ENCODE results near the gene SPRR5.

Gene SPRR5, protein sequence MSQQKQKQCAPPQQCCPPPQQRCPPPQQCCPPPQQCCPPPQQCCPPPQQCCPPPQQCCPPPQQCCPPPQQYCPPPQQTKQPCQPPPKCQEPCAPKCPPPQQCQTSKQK

DNA sequence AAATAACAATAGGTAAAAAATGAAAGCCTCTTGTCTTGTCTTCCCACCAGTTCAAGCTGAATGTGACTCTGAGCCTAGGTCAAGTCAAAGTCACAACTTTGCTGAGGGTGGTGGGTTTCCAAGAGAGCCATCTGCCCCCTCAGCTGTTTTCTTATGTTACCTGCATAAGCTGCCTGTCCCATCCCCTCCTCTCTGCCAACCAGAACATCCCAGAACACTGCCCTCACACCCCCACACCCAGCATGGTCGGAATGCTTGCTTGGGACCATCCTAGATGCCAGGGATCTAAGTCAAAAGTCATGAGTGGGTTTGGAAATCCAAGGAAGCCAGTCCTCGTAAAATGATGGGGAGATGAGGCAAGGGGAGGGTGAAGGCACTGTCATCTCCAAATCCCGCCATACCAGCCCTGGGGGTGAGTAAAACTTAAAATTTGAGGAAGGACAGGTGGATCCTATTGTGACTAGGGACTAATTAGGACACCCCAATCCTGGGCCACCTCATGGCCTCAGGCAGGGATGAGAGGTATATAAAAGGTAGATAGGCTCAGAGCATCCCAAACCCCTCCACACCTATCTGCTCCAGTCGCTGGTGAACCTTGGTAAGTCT, at the start of gene SPRR5:
Gene SPRR5 (plus strand): TSS at position 556 of the 606 bp plus-strand sequence. CDS start 1,349 bp downstream, outside the sequence.
- DNase-seq = no peak

DNA sequence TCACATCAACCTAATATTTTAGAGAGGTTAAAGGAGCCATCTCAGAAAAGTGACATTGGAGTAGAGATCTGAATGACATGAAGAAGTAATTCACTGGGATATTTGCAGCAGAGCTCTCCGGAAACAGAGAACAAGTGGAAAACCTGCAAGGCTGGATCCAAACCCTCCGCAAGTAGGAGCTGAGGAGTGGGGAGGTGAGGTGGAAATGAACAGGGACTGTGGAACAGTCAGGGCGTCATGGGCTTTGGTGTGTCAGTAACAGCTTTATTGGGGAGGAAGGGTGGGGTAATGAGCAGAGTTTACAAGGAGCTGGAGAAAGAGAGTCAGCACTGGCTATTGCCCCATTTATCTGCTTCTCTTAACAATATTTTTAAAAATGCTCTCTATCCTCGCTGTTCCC, 48.0 kb upstream of the SPRR5 start:
- DNase-seq = no peak

DNA sequence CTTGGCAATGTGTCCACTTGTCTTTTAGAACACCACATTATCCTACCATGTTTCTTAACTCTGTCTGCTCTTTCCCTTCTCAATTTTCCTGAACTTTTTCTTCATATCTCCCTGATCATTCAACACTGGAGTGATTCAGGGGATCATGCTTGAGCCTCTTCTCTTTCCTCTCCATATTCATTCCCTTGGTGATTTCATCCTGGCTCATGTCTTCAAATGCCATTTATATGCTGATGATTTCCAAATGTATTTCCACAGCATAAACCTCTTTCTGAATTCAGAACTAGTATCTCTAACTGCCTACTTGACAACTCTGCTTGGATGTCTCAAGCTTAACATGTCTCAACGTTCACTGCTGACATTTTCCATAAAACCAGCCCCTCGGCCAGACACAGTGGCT, 47.1 kb upstream of the SPRR5 start:
- no peak for DNase-seq

DNA sequence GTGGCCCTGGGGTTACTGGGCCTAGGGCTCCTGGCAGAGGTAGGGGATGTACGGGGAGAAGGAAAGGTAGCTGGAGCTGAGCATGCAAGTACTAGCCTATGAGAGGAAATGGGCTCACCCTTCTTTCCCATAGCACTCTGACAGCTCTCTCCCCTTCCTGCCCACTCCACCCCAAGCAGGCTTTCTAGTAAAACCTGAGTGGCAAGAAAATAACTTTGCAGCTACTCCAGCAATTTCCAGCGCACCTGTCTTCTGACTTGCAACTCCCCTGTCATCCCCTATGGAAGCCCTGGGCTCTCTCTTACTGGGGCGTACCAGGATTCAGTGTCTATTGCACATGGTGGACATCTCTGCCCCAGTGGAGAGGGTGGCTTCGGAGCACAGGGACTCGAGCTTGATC, 45.4 kb upstream of the SPRR5 start:
- no peak for DNase-seq

DNA sequence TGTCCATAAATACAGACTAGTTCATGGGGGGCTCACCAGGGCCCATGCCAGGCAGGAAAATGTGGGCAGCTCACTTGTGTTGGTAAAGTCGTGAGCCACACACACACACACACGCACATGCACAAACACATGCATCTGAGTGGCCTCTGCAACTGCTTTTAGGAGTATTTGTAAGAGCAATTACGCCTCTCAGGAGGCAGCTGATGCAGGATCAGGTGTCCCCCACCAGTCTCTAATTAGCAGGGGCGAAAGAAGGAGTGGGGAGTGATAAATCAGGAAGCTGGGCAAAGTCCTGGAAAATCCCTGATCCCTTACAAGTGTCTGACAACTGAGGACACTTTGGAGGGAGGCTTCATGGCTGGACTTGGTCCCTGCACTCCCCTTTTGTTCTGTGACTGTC, 44.4 kb upstream of the SPRR5 start:
- DNase-seq = no peak

DNA sequence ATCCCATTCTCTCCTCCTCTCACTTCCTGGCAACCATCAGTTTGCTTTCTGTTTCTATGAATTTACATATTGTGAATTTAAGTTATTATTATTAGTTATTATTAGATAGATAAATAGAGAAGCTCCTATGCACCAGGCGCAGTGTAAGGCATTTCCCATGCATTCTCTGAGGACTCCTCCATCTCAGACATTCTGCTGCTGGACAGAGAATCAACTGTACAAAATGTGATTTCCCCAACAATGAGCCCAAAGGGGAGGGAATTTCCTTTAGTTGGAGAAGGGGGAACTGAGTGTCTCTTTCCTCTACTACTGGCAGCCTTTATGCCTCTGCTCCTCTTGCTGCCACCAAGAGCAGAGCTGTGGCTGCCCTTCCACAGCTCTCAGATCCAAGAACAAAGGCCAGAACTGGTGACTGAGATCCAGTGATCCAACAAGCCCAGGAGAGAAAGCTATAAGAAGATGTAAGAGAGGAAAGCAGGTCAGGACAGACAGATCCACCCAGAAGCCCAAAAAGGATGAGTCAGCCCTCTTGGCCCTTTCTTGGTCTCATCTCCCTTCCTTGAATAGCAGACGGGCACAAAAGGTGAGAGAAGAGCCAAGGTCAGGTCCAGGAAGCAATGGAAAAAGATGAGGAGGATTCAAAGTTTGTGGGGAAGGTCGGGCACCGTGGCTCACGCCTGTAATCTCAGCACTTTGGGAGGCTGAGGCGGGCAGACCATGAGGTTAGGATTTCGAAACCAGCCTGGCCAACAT, 42.1 kb upstream of the SPRR5 start:
- no peak for DNase-seq

DNA sequence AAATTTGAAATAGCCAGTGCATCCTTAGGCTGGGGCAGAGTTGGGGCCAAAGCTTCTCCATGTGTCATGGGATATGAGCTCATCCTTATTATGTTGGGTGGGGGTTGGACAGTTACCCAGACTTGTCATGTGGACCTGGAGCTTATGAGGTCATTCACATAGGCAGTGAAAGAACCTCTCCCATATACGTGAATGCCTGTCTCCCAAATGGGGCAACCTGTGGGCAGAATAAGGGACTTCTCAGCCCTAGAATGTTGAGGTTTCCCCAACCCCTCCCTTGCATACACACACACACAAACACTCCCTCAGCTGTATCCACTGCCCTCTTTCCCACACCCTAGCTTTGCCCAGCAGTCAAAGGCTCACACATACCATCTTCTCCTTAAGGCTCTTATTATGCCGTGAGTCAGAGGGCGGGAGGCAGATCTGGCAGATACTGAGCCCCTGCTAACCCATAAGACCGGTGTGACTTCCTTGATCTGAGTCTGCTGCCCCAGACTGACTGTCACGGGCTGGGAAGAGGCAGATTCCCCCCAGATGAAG, 40.9 kb upstream of the SPRR5 start:
- DNase-seq = no peak

DNA sequence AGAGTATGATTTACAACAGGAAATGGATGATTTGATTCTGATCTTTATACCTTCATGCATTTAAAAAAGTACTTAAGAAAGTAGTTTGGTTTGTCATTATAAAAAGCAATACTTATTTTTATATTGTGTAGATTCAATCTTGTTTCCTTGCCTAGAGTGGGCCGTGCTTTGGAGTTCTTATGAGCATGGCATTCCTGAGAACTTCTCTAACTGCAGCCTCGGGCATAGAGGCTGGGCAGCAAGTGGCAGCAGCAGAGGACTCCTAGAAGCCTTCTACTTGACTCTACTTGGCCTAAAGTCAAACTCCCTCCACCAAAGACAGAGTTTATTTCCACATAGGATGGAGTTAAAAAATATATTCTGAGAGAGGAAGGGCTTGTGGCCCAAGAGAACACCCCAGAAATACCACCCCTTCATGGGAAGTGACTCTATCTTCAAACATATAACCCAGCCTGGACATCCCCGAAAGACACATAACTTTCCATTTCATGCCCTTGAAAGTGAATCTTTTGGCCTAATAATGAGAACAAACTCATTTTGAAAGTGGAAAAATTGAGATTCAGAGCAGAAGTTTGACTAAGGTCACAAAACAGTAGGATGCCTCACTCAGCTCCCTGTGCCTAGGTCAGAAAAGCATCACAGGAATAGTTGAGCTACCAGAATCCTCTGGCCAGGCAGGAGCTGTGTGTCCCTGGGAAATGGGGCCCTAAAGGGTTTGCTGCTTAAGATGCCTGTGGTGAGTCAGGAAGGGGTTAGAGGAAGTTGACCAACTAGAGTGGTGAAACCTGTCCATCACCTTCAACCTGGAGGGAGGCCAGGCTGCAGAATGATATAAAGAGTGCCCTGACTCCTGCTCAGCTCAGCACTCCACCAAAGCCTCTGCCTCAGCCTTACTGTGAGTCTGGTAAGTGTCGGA, 39.1 kb upstream of the SPRR5 start, which contains the start of gene IVL:
Gene IVL (plus strand): TSS at position 861 of the 916 bp plus-strand sequence. CDS start 1,252 bp downstream, outside the sequence.
- no peak for DNase-seq

DNA sequence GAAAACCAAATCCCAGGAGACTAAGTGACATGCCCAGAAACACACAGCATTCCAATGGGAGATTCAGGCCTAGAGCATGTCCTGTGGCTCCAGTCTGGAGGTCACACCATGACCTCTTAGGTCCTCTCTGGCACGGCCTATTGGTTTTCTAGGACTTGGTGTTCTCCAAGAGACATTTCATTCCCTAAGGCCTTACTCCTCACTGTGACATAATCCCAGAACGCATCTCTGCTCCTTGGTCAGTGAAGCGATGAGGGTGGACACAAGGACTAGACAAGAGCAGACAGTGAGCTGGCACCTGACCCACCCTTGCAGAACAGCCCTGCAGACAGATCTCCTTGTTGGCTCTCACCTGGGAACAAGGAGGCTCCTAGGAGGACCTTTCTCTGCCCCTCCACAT, 37.8 kb upstream of the SPRR5 start:
- no peak for DNase-seq

DNA sequence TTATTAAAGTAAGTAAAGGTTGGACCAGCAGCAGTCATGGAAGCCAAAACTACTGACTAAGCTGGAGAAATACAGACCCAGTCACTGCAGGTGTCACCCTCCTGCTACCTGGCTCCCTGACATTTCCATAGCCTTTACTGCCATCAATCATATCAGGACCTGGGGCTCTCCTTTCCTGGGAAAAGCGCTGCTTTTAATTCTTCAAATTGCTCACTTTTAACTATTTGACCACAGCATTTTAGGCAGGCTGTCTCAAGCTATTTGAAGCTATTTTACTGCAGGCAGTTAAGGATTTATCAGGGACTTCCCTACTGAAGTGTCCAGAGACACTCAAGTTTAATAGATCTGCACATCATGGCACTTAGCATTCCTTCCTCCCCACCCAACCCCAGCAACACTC, 34.5 kb upstream of the SPRR5 start:
- no peak for DNase-seq

DNA sequence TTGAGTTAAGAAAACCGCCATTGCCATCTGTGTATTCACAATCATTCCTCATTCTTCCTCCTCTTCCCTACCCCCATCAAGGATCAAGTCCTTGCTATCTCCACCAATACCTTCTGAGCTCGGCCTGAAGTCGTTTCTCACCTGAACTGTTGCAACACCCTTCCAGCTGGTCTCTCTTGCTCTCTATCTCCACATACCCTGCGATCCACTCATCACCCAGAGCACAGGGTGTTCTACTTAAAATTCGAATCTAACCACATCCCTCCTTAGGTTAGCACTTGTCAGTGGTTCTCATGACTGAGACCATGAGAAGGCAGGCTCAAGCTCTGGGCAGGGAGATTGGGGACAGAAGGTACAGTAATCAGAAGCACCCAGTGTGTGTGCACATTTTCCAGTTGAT, 34.1 kb upstream of the SPRR5 start:
- DNase-seq = no peak

DNA sequence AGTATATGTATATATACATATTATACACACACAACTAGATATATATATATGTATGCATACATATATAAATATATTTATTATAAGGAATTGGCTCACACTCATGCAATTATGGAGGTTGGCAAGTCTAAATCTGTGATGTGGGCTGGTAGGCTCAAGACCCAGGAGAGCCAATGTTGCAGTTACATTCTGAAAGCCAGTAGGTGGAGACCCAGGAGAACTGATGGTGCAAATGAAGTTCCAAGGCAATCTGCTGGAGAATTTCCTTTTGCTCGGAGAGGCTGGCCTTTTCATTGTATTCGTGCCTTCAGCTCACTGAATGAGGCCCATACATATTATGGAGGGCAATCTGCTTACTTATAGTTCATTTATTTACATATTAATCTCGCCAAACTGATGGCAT, 29.2 kb upstream of the SPRR5 start:
- DNase-seq = no peak

DNA sequence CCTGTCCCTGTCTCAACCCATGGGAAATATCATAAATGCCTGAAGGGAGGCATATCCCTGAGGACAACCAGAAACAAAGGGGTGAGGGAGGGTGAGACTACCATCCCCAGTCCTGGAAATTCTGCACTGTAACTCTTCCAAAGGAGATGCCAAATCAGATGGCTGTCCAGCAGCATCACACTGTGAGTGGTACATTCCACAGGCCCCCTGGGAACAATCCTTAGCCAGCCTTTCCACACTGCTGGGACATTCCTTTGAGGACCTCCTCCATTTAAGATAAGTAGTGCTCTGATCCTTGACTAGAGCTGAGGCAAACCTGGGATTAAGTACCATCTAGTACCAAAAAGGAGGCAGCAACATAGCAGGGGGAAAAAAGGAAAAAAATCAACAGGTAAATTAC, 27.9 kb upstream of the SPRR5 start:
- DNase-seq = no peak

DNA sequence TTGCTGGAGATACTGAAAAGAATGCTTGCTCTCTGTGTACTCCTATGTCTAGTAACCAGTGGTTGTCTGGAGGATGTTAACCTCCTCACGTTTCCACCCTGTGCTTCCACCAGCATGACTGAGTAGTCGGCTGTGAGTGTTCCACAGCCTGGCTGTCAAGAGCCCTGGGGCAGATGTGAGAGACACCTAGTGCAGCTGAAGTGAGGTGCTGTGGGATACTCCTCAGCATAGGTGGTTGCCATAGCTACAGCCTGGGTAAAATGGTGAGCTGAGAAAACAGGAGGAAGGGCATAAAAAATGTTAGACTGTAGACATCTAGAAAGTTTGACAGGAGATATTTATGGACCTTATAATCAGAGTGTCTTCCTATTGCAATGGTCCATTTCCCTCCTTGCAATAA, 22.8 kb upstream of the SPRR5 start:
- DNase-seq = peak; percentile 76

DNA sequence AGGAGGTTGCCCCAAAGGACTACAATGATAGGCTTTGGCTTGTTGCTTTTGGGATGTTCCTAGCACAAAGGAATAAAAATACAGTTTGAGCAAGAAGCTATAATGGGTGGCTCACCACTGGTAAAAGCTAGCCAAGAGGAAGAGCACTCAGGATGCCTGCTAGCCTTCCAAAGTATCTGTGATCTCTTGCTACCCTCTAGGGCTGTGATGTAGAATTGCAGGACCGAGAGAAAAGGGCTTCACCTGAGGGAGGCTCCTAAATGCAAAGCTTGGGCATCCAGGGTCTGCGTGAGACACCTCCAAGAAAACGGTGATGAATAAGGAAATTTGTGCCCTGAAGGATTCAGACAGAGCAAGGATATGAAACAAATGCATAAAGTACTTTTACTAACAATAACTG, 20.9 kb upstream of the SPRR5 start:
- DNase-seq = no peak

DNA sequence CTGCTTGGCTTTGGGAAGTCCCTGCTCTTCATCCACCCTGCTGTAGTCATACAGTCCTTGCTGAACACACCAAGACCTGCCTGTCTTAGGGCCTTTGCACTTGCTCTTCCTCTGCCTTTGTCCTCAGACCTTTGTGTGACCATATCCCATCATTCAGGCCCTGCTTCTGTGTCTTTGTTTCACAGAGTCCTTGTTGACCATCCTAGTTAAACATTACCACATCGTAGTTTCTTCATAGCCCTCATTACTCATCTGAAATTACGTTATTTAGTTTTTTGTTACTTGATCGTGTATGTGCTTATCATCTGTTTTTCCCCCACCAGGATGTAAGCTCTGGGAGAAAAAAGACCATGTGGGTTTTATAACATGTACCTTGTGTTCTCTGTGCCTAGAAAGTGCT, 18.3 kb upstream of the SPRR5 start:
- no peak for DNase-seq

DNA sequence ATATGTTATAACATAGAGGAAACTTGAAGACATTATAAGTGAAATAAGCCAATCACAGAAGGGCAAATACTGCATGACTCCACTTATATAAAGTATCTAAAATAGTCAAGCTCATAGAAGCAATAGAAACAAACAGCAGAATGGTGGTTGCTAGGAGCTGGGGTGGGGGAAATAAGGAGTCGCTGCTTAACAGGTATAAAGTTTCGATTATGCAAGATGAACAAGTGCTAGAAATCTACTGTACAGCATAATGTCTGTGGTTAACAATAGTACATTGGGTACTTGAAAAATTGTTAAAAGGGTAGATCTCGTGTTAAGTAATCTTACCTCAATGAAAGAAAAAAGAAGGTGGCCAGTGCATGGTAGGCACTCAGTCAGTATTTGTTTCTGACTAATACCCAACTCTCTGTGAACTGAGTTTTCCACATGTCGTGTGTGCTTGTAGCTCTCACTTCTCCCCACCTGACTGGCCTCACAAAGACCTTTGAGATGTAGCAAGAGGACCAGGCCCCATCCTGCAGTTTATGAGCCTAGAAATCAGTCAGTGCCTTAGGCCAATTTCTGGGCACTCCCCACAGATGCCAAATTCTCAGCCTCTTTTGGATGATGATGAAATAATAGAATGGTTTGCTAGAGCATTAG, 14.7 kb upstream of the SPRR5 start:
- peak; percentile 97 for DNase-seq

DNA sequence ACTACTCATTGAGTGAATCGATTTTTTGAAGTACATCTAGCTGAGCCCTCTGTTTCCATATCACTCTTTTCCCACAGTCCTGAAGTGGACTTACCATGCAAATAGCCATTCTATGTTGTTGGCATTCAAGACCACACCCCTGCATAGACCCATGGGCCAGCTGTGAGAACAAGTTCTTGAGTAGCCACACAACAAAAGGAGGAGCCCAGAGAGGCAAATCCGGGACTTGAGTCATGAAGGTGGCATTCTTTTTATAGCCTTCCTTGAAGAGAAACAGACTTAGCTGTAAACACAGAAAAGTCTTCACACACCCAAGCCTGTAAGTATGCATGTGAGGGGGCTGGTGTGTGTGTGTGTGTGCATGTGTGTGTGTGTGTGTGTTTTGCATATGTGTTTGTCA, 13.8 kb upstream of the SPRR5 start:
- DNase-seq = peak; percentile 61

DNA sequence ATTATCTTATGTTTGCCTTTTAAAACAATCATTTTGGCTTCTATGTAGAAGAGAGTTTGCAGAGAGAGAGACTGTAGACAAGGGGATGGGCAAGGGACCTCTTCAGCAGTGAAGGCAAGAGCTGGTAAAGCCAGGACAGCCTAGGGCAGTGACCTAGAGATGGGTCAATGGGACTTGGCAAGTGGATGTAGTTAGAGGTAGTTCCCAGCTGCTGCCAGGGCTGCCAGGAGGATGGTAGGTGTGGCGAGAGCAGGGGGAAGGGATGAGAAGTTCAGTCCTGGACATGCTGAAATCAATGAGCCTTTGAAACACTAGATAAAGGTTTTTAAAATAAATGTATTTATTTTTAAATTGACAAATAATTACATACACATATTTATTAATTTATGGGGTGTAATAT, 6.4 kb upstream of the SPRR5 start:
- no peak for DNase-seq

DNA sequence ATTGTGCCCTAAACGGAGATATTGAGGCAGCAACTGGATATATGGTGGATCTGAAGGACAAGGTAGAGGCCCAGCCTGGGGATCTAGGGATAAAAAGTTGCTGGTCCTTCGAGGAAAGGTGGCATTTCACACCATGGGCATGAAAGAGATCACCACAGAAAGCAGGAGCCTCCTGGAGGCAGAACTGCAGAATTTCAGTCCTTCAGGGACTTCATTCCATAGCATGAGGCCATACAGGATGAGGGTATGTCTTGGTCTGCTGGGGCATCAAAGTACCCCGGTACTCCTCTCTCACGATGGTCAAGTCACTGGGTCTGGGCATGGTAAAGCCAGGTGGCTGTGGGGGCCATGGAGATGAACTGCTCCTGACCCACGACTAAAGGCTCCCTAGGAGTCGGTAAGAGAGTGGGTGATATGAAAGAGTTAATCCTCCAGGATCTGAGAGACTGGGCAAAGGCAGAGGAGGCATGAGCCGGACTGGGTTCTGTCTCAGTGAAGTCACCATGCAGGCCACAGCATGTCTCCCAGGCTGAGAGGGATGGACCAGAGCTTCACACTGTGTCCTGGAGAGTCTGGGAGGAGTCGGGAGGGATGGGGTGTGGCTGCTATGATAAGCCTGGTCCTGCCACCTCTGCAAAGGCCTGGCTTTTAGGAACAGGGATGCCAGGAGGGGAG, 5.8 kb upstream of the SPRR5 start:
- DNase-seq = no peak

DNA sequence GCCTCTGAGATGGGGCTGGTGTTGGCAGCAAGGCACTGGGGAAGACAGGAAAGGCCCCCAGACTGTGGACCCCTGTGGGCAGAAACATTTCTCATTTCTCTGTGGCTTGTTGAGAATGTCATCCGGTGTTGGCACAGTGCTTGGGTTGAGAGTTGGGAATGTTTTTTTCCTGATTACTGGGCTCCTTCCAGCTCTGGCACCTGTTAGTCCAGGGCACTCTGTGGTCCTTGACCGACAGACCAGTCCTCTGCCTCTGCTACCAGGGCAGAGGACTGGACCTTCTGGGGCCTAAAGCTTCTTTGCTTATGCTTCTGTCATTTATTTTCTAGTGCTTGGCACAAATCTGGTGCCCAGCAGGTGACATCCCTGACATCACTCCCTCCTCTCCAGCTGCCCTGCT, 4.8 kb upstream of the SPRR5 start:
- DNase-seq = no peak

DNA sequence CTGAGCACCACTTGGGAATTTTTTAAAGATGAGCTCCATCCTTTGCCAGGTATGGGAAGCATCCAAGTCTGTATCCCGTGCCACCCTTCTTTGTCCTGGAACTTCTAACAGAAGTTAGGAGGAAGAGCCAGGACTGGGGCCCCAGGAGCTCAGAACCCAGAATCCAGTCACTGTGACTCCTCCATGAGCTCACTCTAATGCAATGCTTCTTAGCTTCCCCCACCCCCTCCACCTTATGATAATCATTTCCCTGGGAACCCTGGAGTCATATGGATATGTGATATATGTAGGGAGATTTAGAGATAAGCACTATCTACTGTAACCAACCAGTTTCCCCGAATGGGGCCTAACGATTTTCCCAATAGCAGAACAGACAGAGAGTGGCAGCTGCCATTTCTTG, 758 bp upstream of the SPRR5 start:
- DNase-seq = no peak
